ENCODE results near the gene YTHDF1.

- TF ChIP-seq CTCF (IDR thresholded peaks at IDR 0.05; ENCODE audit: poor library complexity), result no peak
- no peak for TF ChIP-seq EZH2 (IDR thresholded peaks at IDR 0.05; ENCODE audit: borderline replicate concordance)
- no peak for TF ChIP-seq EZH2phosphoT487 (IDR thresholded peaks at IDR 0.05; ENCODE audit: low read depth, severe bottlenecking, unreplicated experiment)
Observed at GRCh38 chr20:63212792-63213191, 3.1 kb downstream of the YTHDF1 start.

All from hepatocyte (in vitro differentiated cells).